ENCODE data around the gene SERP2.

The SERP2 gene

DNA sequence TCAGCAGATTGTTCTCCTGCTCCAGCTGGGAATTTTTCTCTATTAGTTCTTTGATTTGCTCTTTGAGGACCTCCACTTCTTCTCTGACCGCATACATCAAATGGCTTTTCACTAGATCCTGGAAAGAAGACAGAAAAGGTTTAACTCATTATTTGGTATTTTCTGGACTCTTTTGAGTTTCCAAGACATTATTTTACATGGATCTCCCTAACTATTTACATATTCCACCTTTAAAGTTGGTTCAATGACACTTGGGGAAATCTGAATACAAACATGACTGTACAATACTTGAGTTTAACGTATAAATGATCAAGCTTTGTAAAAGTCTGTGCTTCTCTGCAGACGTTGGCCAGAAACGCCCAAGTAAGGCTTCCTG is 61.1 kb downstream of the SERP2 start:
- no peak for DNase-seq (ENCODE audit: low read depth in 3 of 3)

- DNase-seq (ENCODE audit: low read depth in 3 of 3): peak; percentile 73 to 83 (median 80)
Measured at GRCh38 chr13:44435142-44435918, 61.7 kb downstream of the SERP2 start.

GRCh38 chr13:44435919-44436510 is 62.4 kb downstream of the SERP2 start:
- no peak for DNase-seq (ENCODE audit: low read depth in 3 of 3)

- DNase-seq (ENCODE audit: low read depth in 3 of 3): peak; percentile 5 to 27 (median 17)
Measured at GRCh38 chr13:44436589-44437337, 63.1 kb downstream of the SERP2 start.

DNA sequence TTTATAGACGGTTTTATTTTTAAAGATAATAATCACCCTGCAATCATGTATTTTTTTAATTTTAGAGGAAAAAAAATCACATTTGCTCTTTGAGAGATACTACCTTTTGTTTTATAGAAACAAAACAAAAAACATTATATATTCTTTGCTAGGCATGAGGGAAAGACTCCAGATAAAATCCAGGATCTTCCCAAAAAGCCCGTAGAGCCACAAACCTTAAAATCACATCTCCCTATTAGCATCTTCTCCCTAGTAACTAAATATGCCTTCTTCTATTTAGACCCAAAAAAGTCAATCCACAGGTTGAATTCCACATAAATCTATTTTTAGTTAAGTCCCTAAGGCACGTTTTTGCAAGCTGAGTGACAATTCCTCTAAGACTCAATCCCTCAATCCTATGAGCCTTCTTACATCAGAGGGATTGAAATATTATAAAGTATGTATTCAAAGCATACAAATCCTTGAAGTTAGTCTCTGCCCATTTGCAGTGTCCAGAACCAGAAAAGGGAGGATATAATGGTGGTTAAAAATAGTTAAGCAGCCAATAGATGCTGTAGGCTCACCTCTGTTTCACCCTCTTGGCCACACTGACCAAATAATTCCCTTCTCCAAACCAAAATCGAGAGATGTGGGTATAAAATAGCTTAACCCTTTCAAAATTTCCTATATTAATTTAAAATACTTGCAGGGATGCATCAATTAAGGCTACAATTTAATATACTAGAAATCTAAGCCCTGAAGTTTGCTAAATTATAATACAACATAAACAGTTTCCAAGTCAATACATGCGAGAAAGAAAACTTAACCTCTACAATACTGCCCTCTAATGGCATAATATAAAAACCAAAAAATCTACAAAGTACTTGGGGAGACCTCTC is 64.0 kb downstream of the SERP2 start:
- DNase-seq (ENCODE audit: low read depth in 3 of 3): no peak

GRCh38 chr13:44438234-44438579 is 64.6 kb downstream of the SERP2 start:
- DNase-seq (ENCODE audit: low read depth in 3 of 3): no peak

DNA sequence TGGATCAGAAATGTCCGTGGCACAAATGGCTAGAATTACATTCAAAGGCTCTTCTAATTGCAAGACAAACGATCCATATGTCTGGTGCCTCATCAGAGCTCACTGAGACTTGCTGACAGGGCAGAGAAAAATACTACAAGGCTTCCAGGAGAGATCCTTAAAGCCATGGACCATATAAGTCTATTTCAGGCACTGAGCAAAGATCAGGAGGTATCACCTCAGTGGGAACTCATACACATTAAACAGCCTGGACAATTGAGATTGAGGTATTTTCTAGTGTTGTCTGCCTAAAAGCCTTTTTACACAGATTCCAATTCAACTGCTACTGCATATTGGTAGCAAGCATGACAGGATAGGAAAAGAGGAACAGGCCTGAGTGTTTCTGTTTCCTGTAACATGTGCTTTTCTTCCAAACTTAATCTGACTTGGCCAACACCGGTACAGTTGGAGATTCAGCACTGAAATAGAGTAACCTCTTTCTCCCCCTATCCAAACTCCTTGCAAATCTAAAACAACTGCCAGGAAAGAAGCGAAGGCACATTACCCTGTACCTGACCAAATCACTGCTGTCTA is 65.9 kb downstream of the SERP2 start:
- no peak for DNase-seq (ENCODE audit: low read depth in 3 of 3)

- no peak for DNase-seq (ENCODE audit: low read depth in 3 of 3)
Measured at GRCh38 chr13:44440046-44440608, 66.5 kb downstream of the SERP2 start.

Data from stimulated activated CD4-positive, alpha-beta T cell treated with anti-CD3 and anti-CD28 coated beads, TNF-alpha, amount 100 ng/mL, for 4 hours (primary cell).